Parathyroid adenoma (tissue), 2 donors: ENCODE data around the gene AFF3.

ENCODE experiments used
- H2AFZ ChIP-seq: fragments of 300-600 bp; sonication (generic); one replicate; pipeline ENCODE4 v1.7.0; 2017; ENCODE audit warnings: antibody characterized with exemption, mild to moderate bottlenecking
- H3K27ac ChIP-seq: fragments of 300-600 bp; sonication (generic); one replicate; pipeline ENCODE4 v1.7.0; 2017
- H3K27me3 ChIP-seq: fragments of 300-600 bp; sonication (generic); one replicate; pipeline ENCODE4 v1.7.0; 2017; ENCODE audit warnings: low read length; ENCODE audit not compliant: control insufficient read depth, insufficient read depth
- H3K36me3 ChIP-seq: fragments of 300-600 bp; sonication (generic); one replicate; pipeline ENCODE4 v1.7.0; 2017; ENCODE audit warnings: low read length; ENCODE audit not compliant: control insufficient read depth, insufficient read depth
- H3K4me1 ChIP-seq: fragments of 300-600 bp; sonication (generic); one replicate; pipeline ENCODE4 v1.7.0; 2017; ENCODE audit warnings: control low read depth
- H3K4me2 ChIP-seq: fragments of 300-600 bp; sonication (generic); one replicate; pipeline ENCODE4 v1.7.0; 2017; ENCODE audit warnings: low read length
- H3K4me3 ChIP-seq: fragments of 300-600 bp; sonication (generic); one replicate; pipeline ENCODE4 v1.7.0; 2017; ENCODE audit warnings: low read depth, low read length
- H3K79me2 ChIP-seq: fragments of 300-600 bp; sonication (generic); one replicate; pipeline ENCODE4 v1.7.0; 2017; ENCODE audit warnings: control low read depth
- H3K9ac ChIP-seq: fragments of 300-600 bp; sonication (generic); one replicate; pipeline ENCODE4 v1.7.0; 2017; ENCODE audit warnings: mild to moderate bottlenecking
- H3K9me3 ChIP-seq: fragments of 300-600 bp; sonication (generic); one replicate; pipeline ENCODE4 v1.7.0; 2017; ENCODE audit warnings: low read length; ENCODE audit not compliant: control insufficient read depth
- TF ChIP-seq, protein P1 (sequence below): fragments of 300-600 bp; sonication (generic); IDR thresholded peaks from one replicate; pipeline ENCODE4 v1.7.0; 2017; ENCODE audit warnings: antibody characterized with exemption, mild to moderate bottlenecking
- donor health status: primary hyperparathyroidism.

Gene AFF3

GRCh38 chr2:100033976-100034375 lies 108.4 kb downstream of the AFF3 start:
- Histone ChIP-seq H3K27ac (no peak overlapping the region), H3K9me3 (no peaks in the 10 kb centered on the region), H3K4me1 (no peaks in the 10 kb centered on the region), H3K27me3 (no peaks in the 10 kb centered on the region), H3K9ac (no peak overlapping the region), H3K79me2 (no peaks in the 10 kb centered on the region), H3K4me3 (no peak overlapping the region), H3K36me3 (no peaks in the 10 kb centered on the region), H2AFZ (no peak overlapping the region), H3K4me2 (no peak overlapping the region)
- TF ChIP-seq, protein P1, sequence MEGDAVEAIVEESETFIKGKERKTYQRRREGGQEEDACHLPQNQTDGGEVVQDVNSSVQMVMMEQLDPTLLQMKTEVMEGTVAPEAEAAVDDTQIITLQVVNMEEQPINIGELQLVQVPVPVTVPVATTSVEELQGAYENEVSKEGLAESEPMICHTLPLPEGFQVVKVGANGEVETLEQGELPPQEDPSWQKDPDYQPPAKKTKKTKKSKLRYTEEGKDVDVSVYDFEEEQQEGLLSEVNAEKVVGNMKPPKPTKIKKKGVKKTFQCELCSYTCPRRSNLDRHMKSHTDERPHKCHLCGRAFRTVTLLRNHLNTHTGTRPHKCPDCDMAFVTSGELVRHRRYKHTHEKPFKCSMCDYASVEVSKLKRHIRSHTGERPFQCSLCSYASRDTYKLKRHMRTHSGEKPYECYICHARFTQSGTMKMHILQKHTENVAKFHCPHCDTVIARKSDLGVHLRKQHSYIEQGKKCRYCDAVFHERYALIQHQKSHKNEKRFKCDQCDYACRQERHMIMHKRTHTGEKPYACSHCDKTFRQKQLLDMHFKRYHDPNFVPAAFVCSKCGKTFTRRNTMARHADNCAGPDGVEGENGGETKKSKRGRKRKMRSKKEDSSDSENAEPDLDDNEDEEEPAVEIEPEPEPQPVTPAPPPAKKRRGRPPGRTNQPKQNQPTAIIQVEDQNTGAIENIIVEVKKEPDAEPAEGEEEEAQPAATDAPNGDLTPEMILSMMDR = no peak

DNA sequence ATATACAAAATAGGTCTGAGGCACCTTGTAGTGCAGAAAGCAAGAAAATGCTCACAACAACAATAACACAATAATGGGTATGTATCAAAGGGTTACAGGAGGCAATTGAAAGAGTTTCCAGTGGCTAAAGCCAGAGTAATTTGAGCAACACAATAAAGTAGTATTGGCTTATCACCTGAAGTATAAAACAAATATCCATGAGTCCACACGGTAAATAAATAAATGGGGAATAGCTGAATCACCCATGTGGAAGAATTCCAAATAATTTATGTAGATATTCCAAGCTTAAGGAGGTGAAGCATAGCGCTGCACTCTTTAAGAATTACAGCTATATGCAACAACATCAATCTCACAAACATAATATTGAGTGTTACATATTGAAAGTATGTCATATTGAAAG lies 110.8 kb downstream of the AFF3 start:
- H3K9me3 ChIP-seq = no peaks in the 10 kb centered on the region
- no peaks in the 10 kb centered on the region for H3K4me1 ChIP-seq
- no peak overlapping the region for H3K9ac ChIP-seq
- no peaks in the 10 kb centered on the region for H3K36me3 ChIP-seq
- H3K4me2 ChIP-seq = no peak overlapping the region
- TF ChIP-seq, protein P1 = no peak
- H3K4me3 ChIP-seq = no peak overlapping the region
- H2AFZ ChIP-seq = no peak overlapping the region
- no peaks in the 10 kb centered on the region for H3K79me2 ChIP-seq
- H3K27ac ChIP-seq = no peak overlapping the region
- no peaks in the 10 kb centered on the region for H3K27me3 ChIP-seq

DNA sequence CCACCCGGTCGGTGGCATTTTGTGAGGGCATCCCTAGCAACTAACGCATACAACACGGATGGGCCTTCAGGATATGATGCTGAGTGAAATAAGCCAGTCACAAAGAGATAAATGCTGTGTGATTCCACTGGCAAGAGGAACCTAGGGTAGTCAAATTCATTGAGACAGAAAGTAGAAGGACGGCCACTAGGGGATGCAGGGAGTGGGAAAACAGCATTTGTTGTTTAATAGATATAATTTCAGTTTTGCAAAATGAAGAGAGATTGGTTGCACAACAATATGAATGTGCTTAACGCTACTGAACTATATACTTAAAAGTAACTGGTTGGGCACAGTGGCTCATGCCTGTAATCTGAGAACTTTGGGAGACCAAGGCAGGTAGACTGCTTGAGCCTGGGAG lies 112.9 kb downstream of the AFF3 start:
- no peak overlapping the region for H3K4me2 ChIP-seq
- no peaks in the 10 kb centered on the region for H3K36me3 ChIP-seq
- no peaks in the 10 kb centered on the region for H3K9me3 ChIP-seq
- TF ChIP-seq, protein P1 = no peak
- no peak overlapping the region for H3K9ac ChIP-seq
- no peaks in the 10 kb centered on the region for H3K79me2 ChIP-seq
- H3K27ac ChIP-seq = no peak overlapping the region
- no peaks in the 10 kb centered on the region for H3K4me1 ChIP-seq
- no peak overlapping the region for H3K4me3 ChIP-seq
- no peaks in the 10 kb centered on the region for H3K27me3 ChIP-seq
- no peak overlapping the region for H2AFZ ChIP-seq

- Histone ChIP-seq H3K4me1 (no peaks in the 10 kb centered on the region), H3K79me2 (no peaks in the 10 kb centered on the region), H3K9me3 (no peaks in the 10 kb centered on the region), H3K36me3 (no peaks in the 10 kb centered on the region), H3K4me3 (no peak overlapping the region), H2AFZ (no peak overlapping the region), H3K27ac (no peak overlapping the region), H3K9ac (no peak overlapping the region), H3K4me2 (no peak overlapping the region), H3K27me3 (no peaks in the 10 kb centered on the region)
- TF ChIP-seq, protein P1 = no peak
Measured at GRCh38 chr2:100021791-100022340, 120.5 kb downstream of the AFF3 start.

DNA sequence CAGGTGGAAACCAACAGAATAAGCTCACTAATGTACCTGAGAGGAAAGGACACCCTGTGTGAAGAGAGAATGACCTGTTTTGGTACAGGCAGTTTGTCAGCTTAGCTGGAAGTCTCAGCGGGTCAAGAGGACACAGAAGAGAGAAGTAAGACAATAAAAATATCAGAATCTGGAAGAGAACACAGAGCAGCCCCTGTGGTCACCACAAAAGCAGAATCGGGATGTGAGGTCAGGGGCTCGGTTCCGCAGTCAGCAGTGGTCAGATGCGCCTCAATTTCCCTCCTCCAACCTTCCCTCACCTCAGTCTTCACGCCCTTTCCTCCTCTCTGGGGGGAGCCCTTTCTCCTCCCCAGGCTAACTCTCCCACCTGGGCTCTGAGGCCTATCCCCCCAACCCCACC lies 122.9 kb downstream of the AFF3 start:
- Histone ChIP-seq H3K36me3 (no peaks in the 10 kb centered on the region), H2AFZ (no peak overlapping the region), H3K27ac (no peak overlapping the region), H3K4me3 (no peak overlapping the region), H3K27me3 (no peaks in the 10 kb centered on the region), H3K4me2 (no peak overlapping the region), H3K9me3 (no peaks in the 10 kb centered on the region), H3K4me1 (no peaks in the 10 kb centered on the region), H3K79me2 (no peaks in the 10 kb centered on the region), H3K9ac (no peak overlapping the region)
- TF ChIP-seq, protein P1 = no peak
